Skeletal muscle cell (primary cell): Measurements from ENCODE around the gene DRC3.

ENCODE experiments used
- DNase-seq: peaks from one replicate; pipeline ENCODE4 v3.0.0-alpha.2; 2010; ENCODE audit warnings: low read depth
- H3K4me3 ChIP-seq: 2 replicates; pipeline ENCODE4 v1.5.1; 2011; ENCODE audit warnings: low read depth, mild to moderate bottlenecking, control low read depth, low read length, moderate library complexity

The DRC3 gene

GRCh38 chr17:18038149-18038850 is 65.6 kb downstream of the DRC3 start:
- H3K4me3 ChIP-seq: peak overlapping the region; percentile 74
- no peak for DNase-seq

- peak; percentile 97 for DNase-seq
- peak within 1 kb of the TSS; percentile 74 for H3K4me3 ChIP-seq
Measured at GRCh38 chr17:18038861-18039534, 66.3 kb downstream of the DRC3 start, which contains the start of the genes ATPAF2 and GID4. ATPAF2 (minus strand) TSS chr17:18039168; CDS start chr17:18039013, 155 bp downstream. GID4 (plus strand) TSS chr17:18039408; CDS start chr17:18039465, 57 bp downstream.

GRCh38 chr17:18039535-18040260 is 67.0 kb downstream of the DRC3 start:
- H3K4me3 ChIP-seq: peak overlapping the region; percentile 74
- DNase-seq: no peak

- peak overlapping the region; percentile 74 for H3K4me3 ChIP-seq
- DNase-seq: no peak
Measured at GRCh38 chr17:18040261-18040858, 67.7 kb downstream of the DRC3 start.

- H3K4me3 ChIP-seq: no peak overlapping the region
- DNase-seq: peak; percentile 48
Measured at GRCh38 chr17:18041776-18042175, 69.1 kb downstream of the DRC3 start.

- H3K4me3 ChIP-seq: no peak overlapping the region
- DNase-seq: no peak
Measured at GRCh38 chr17:18042983-18043382, 70.3 kb downstream of the DRC3 start.

- H3K4me3 ChIP-seq: no peak overlapping the region
- DNase-seq: no peak
Measured at GRCh38 chr17:18043491-18043890, 70.8 kb downstream of the DRC3 start.

GRCh38 chr17:18044609-18045008 is 71.9 kb downstream of the DRC3 start:
- no peak for DNase-seq

GRCh38 chr17:18045691-18046350 is 73.2 kb downstream of the DRC3 start:
- no peak overlapping the region for H3K4me3 ChIP-seq
- DNase-seq: no peak

More at GRCh38 chr17:18044609-18045008, 71.9 kb downstream of the DRC3 start:
- no peak overlapping the region for H3K4me3 ChIP-seq

- no peak for DNase-seq
Measured at GRCh38 chr17:18055597-18055996, 82.9 kb downstream of the DRC3 start.

GRCh38 chr17:18056214-18056613 is 83.6 kb downstream of the DRC3 start:
- no peak for DNase-seq
- no peak overlapping the region for H3K4me3 ChIP-seq

More at GRCh38 chr17:18055597-18055996, 82.9 kb downstream of the DRC3 start:
- no peak overlapping the region for H3K4me3 ChIP-seq

- no peak overlapping the region for H3K4me3 ChIP-seq
- no peak for DNase-seq
Measured at GRCh38 chr17:18059283-18059682, 86.6 kb downstream of the DRC3 start.

GRCh38 chr17:18064053-18064452 is 91.4 kb downstream of the DRC3 start:
- no peak for DNase-seq
- no peak overlapping the region for H3K4me3 ChIP-seq

- DNase-seq: no peak
- no peak overlapping the region for H3K4me3 ChIP-seq
Measured at GRCh38 chr17:18065546-18065945, 92.9 kb downstream of the DRC3 start.
